Measurements from ENCODE around the gene WDR33.

Gene WDR33

GRCh38 chr2:127652786-127653357 is 158.1 kb downstream of the WDR33 start:
- TF ChIP-seq GATA2 (IDR thresholded peaks at IDR 0.05; ENCODE audit: low read depth, low read length) = no peak
- TF ChIP-seq GATA3 (IDR thresholded peaks at IDR 0.05; ENCODE audit: low read depth, low read length) = no peak

GRCh38 chr2:127651971-127652550 is 158.9 kb downstream of the WDR33 start:
- no peak for TF ChIP-seq GATA2 (IDR thresholded peaks at IDR 0.05; ENCODE audit: low read depth, low read length)
- TF ChIP-seq GATA3 (IDR thresholded peaks at IDR 0.05; ENCODE audit: low read depth, low read length) = no peak

GRCh38 chr2:127651381-127651809 is 159.6 kb downstream of the WDR33 start:
- TF ChIP-seq GATA2 (IDR thresholded peaks at IDR 0.05; ENCODE audit: low read depth, low read length) (no peak), GATA3 (IDR thresholded peaks at IDR 0.05; ENCODE audit: low read depth, low read length) (no peak)

Measured in SH-SY5Y (cell line).